Natural killer cell (primary cell): ENCODE measurements around the gene PTGIS. TPM values are rescaled to one million over a fixed set of nuclear protein-coding genes. Genes with fewer than 3 reads are reported as not detected.

ENCODE experiments used
- ATAC-seq, 3 donors: fragments of 150-1000 bp in 2 of 3; fragments of 200-7000 bp in 1 of 3; cut with Tn5 transposase; 1 replicate in 1 of 3; 2 replicates in 2 of 3; pipeline ENCODE4 v1.10.0; 2021; ENCODE audit warnings: mild to moderate bottlenecking in 2 of 3, moderate library complexity in 2 of 3
- DNase-seq, 2 donors: peaks; one replicate each; pipeline versions ENCODE4 v3.0.0 to v3.0.0-alpha.2; 2013 to 2021; ENCODE audit warnings: mixed read lengths in 1 of 2
- H3K27ac ChIP-seq: one replicate; pipeline ENCODE4 v1.5.1; 2013; ENCODE audit warnings: mild to moderate bottlenecking, low read length
- H3K27me3 ChIP-seq: one replicate; pipeline ENCODE4 v1.6.1; 2013; ENCODE audit warnings: low read length; ENCODE audit not compliant: control insufficient read depth, insufficient read depth
- H3K36me3 ChIP-seq: one replicate; pipeline ENCODE4 v1.6.1; 2013; ENCODE audit warnings: low read length; ENCODE audit not compliant: control insufficient read depth, insufficient read depth
- H3K4me1 ChIP-seq: one replicate; pipeline ENCODE4 v1.6.1; 2013; ENCODE audit warnings: low read length; ENCODE audit not compliant: control insufficient read depth, insufficient read depth
- H3K4me3 ChIP-seq: one replicate; pipeline ENCODE4 v1.5.1; 2013; ENCODE audit warnings: low read length
- H3K9me3 ChIP-seq: one replicate; pipeline ENCODE4 v1.6.1; 2013; ENCODE audit warnings: low read length; ENCODE audit not compliant: control insufficient read depth, insufficient read depth
- H3K27ac Mint-ChIP-seq, 2 donors: one replicate each; pipeline ENCODE4 v1.8.0; 2022; ENCODE audit warnings: mild to moderate bottlenecking in 2 of 2, mixed read lengths in 2 of 2, moderate library complexity in 1 of 2
- H3K27me3 Mint-ChIP-seq, 2 donors: one replicate each; pipeline ENCODE4 v1.8.0; 2022; ENCODE audit warnings: low read depth in 2 of 2, mixed read lengths in 2 of 2
- H3K36me3 Mint-ChIP-seq: one replicate; pipeline ENCODE4 v1.8.0; 2022; ENCODE audit warnings: mixed read lengths
- H3K4me1 Mint-ChIP-seq, 2 donors: one replicate each; pipeline ENCODE4 v1.8.0; 2022; ENCODE audit warnings: mixed read lengths in 2 of 2
- H3K4me3 Mint-ChIP-seq: one replicate; pipeline ENCODE4 v1.8.0; 2022; ENCODE audit warnings: mild to moderate bottlenecking, moderate library complexity, mixed read lengths
- H3K9me3 Mint-ChIP-seq, 2 donors: one replicate each; pipeline ENCODE4 v1.8.0; 2022; ENCODE audit warnings: mixed read lengths in 2 of 2
- CTCF ChIP-seq: fragments of 200-600 bp; IDR thresholded peaks from one replicate; pipeline ENCODE4 v1.8.0; 2022; ENCODE audit warnings: antibody characterized with exemption
- WGBS: methylation state at CpG from one replicate; pipeline ENCODE4 v1.1.7; 2013; ENCODE audit warnings: missing lambda C conversion rate; ENCODE audit not compliant: insufficient coverage; 5-methylcytosine and 5-hydroxymethylcytosine counted together
- intact Hi-C: fragments of 100-400 bp; cut with micrococcal nuclease; formaldehyde crosslinking; loops from one replicate; pipeline ENCODE4 v1.14.2; 2022
- total RNA-seq, 4 donors: library from RNA; stranded (reverse); fragments of 120-200 nt in 1 of 4; gene quantifications; one replicate each; pipeline versions ENCODE4 v1.2.3 to v1.2.4, GENCODE V29; 2013 to 2022

PTGIS gene
- total RNA-seq, 3 donors from 2014 or later (not counting 1 experiment from before 2014, with no cell fraction given) = not detected

GRCh38 chr20:49477200-49477599 lies 90.7 kb downstream of the PTGIS start:
- Mint-ChIP-seq H3K27me3 (peaks cover 35 to 45% of the 10 kb centered on the region in 2 donors), H3K9me3 (no peaks in the 10 kb centered on the region), H3K36me3 (no peaks in the 10 kb centered on the region), H3K27ac (no peak overlapping the region), H3K4me1 (no peaks in the 10 kb centered on the region), H3K4me3 (no peak overlapping the region)
- H3K4me1 ChIP-seq = no peaks in the 10 kb centered on the region
- WGBS = 64% methylated on average over 3 of the region's 3 CpGs
- no peak overlapping the region for H3K4me3 ChIP-seq
- intact Hi-C loops = no loop called here
- H3K9me3 ChIP-seq = peaks cover 3% of the 10 kb centered on the region
- TF ChIP-seq CTCF = no peak
- DNase-seq = no peak
- no peak overlapping the region for H3K27ac ChIP-seq
- H3K36me3 ChIP-seq = no peaks in the 10 kb centered on the region
- ATAC-seq = no peak
- peaks cover 4% of the 10 kb centered on the region for H3K27me3 ChIP-seq

- no peak for DNase-seq
- no peaks in the 10 kb centered on the region for H3K27me3 ChIP-seq
- no peaks in the 10 kb centered on the region for H3K36me3 ChIP-seq
- no peaks in the 10 kb centered on the region for H3K9me3 ChIP-seq
- Mint-ChIP-seq H3K4me3 (no peak overlapping the region), H3K36me3 (no peaks in the 10 kb centered on the region), H3K9me3 (no peaks in the 10 kb centered on the region), H3K4me1 (no peaks in the 10 kb centered on the region), H3K27ac (no peak overlapping the region), H3K27me3 (peaks cover 33 to 42% of the 10 kb centered on the region in 2 donors)
- ATAC-seq = no peak
- no peak for TF ChIP-seq CTCF
- no peak overlapping the region for H3K27ac ChIP-seq
- intact Hi-C loops = no loop called here
- no peak overlapping the region for H3K4me3 ChIP-seq
- H3K4me1 ChIP-seq = no peaks in the 10 kb centered on the region
- 74% methylated on average over 7 of the region's 7 CpGs for WGBS
Measured at GRCh38 chr20:49476016-49476355, 92.0 kb downstream of the PTGIS start.

- intact Hi-C loops = no loop called here
- no peaks in the 10 kb centered on the region for H3K4me1 Mint-ChIP-seq
- DNase-seq (no peak), ATAC-seq (no peak)
- WGBS = 95% methylated on average over 6 of the region's 6 CpGs
- no peaks in the 10 kb centered on the region for H3K27me3 ChIP-seq
- no peaks in the 10 kb centered on the region for H3K4me1 ChIP-seq
- H3K27ac ChIP-seq = no peak overlapping the region
- H3K9me3 ChIP-seq = no peaks in the 10 kb centered on the region
- no peaks in the 10 kb centered on the region for H3K36me3 Mint-ChIP-seq
- H3K4me3 ChIP-seq = no peak overlapping the region
- H3K4me3 Mint-ChIP-seq = no peak overlapping the region
- no peak overlapping the region for H3K27ac Mint-ChIP-seq
- H3K36me3 ChIP-seq = no peaks in the 10 kb centered on the region
- TF ChIP-seq CTCF = no peak
- peaks cover 33 to 42% of the 10 kb centered on the region in 2 donors for H3K27me3 Mint-ChIP-seq
- H3K9me3 Mint-ChIP-seq = no peaks in the 10 kb centered on the region
Measured at GRCh38 chr20:49475292-49476015, 92.5 kb downstream of the PTGIS start.

DNA sequence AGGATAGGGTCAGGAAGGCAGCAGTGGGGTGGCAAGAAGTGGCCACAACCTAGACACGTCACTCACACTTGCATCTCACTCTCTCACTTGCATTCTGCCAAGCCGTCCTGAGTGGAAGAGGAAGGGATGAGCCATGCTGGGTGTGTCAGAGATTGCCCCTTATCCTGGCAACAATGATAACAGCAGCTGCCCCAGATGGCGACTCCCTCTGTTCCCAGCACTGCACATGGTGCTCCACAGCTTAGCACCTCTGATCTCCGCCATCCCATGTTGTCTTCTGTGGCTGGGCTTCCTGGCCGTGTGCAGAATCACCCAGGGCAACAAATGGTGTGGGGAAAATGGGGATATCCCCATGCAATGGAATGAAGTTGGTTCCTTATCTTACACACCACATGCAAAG lies 96.5 kb downstream of the PTGIS start:
- Mint-ChIP-seq H3K27me3 (peaks cover 27 to 59% of the 10 kb centered on the region in 2 donors), H3K9me3 (no peaks in the 10 kb centered on the region), H3K36me3 (no peaks in the 10 kb centered on the region), H3K27ac (no peak overlapping the region), H3K4me3 (no peak overlapping the region), H3K4me1 (no peaks in the 10 kb centered on the region)
- ATAC-seq = no peak
- no peak for DNase-seq
- Histone ChIP-seq H3K9me3 (no peaks in the 10 kb centered on the region), H3K4me3 (no peak overlapping the region), H3K36me3 (no peaks in the 10 kb centered on the region), H3K27me3 (no peaks in the 10 kb centered on the region), H3K4me1 (no peaks in the 10 kb centered on the region), H3K27ac (no peak overlapping the region)
- intact Hi-C loops = no loop called here
- TF ChIP-seq CTCF = no peak
- WGBS = 59% methylated on average over 4 of the region's 5 CpGs
